ENCODE measurements around the gene THADA. TPM values are rescaled to one million over a fixed set of nuclear protein-coding genes. Genes with fewer than 3 reads are reported as not detected.

The THADA gene
- total RNA-seq, 2 experiments from 2014 or later: 26.2 to 32.2 TPM

GRCh38 chr2:43346602-43347567, 249.0 kb downstream of the THADA start:
- no peaks in the 10 kb centered on the region for H3K36me3 Mint-ChIP-seq (ENCODE audit: low read depth)
- no peak for DNase-seq
- H3K9me3 Mint-ChIP-seq: no peaks in the 10 kb centered on the region
- ChIA-PET CTCF (no interaction called here), POLR2A (interaction anchor here (0.7 kb wide), 1 partner anchor 11 kb away, joined by 3 read pairs; no protein-coding TSS in a partner anchor)
- no peak overlapping the region for H3K4me3 Mint-ChIP-seq
- no peak overlapping the region for H3K27ac Mint-ChIP-seq
- peaks cover 2% of the 10 kb centered on the region for H3K4me1 Mint-ChIP-seq
- H3K27me3 Mint-ChIP-seq: no peaks in the 10 kb centered on the region

GRCh38 chr2:43345872-43346271, 250.0 kb downstream of the THADA start:
- H3K4me1 Mint-ChIP-seq: peaks cover 2% of the 10 kb centered on the region
- ChIA-PET POLR2A (no interaction called here), CTCF (no interaction called here)
- H3K27me3 Mint-ChIP-seq: no peaks in the 10 kb centered on the region
- no peak overlapping the region for H3K4me3 Mint-ChIP-seq
- no peaks in the 10 kb centered on the region for H3K9me3 Mint-ChIP-seq
- no peak overlapping the region for H3K27ac Mint-ChIP-seq
- no peak for DNase-seq
- H3K36me3 Mint-ChIP-seq (ENCODE audit: low read depth): peaks cover 2% of the 10 kb centered on the region

GRCh38 chr2:43345391-43345813, 250.4 kb downstream of the THADA start:
- no peak for DNase-seq
- Mint-ChIP-seq H3K9me3 (no peaks in the 10 kb centered on the region), H3K4me1 (peaks cover 2% of the 10 kb centered on the region), H3K36me3 (ENCODE audit: low read depth) (peaks cover 2% of the 10 kb centered on the region), H3K27me3 (no peaks in the 10 kb centered on the region), H3K27ac (no peak overlapping the region), H3K4me3 (no peak overlapping the region)
- CTCF ChIA-PET: no interaction called here
- POLR2A ChIA-PET: no interaction called here

- peaks cover 2% of the 10 kb centered on the region for H3K36me3 Mint-ChIP-seq (ENCODE audit: low read depth)
- ChIA-PET POLR2A (no interaction called here), CTCF (no interaction called here)
- no peaks in the 10 kb centered on the region for H3K9me3 Mint-ChIP-seq
- DNase-seq: no peak
- H3K27ac Mint-ChIP-seq: no peak overlapping the region
- no peak overlapping the region for H3K4me3 Mint-ChIP-seq
- no peaks in the 10 kb centered on the region for H3K27me3 Mint-ChIP-seq
- peaks cover 2% of the 10 kb centered on the region for H3K4me1 Mint-ChIP-seq
Measured at GRCh38 chr2:43344868-43345373, 250.9 kb downstream of the THADA start.

- Mint-ChIP-seq H3K4me1 (peaks cover 2% of the 10 kb centered on the region), H3K36me3 (ENCODE audit: low read depth) (peaks cover 2% of the 10 kb centered on the region), H3K9me3 (no peaks in the 10 kb centered on the region), H3K27me3 (no peaks in the 10 kb centered on the region), H3K27ac (no peak overlapping the region), H3K4me3 (no peak overlapping the region)
- CTCF ChIA-PET: no interaction called here
- POLR2A ChIA-PET: no interaction called here
- no peak for DNase-seq
Measured at GRCh38 chr2:43343573-43344304, 252.1 kb downstream of the THADA start.

GRCh38 chr2:43341959-43342757, 253.7 kb downstream of the THADA start:
- peaks cover 5% of the 10 kb centered on the region for H3K36me3 Mint-ChIP-seq (ENCODE audit: low read depth)
- ChIA-PET POLR2A (no interaction called here), CTCF (interaction anchor here (0.6 to 1.6 kb wide), 3 partner anchors 13 to 107 kb away, joined by 3 to 5 read pairs (median 3); no protein-coding TSS in a partner anchor)
- H3K9me3 Mint-ChIP-seq: no peaks in the 10 kb centered on the region
- H3K4me1 Mint-ChIP-seq: peaks cover 2% of the 10 kb centered on the region
- DNase-seq: no peak
- no peak overlapping the region for H3K27ac Mint-ChIP-seq
- no peaks in the 10 kb centered on the region for H3K27me3 Mint-ChIP-seq
- no peak overlapping the region for H3K4me3 Mint-ChIP-seq

GRCh38 chr2:43340945-43341356, 254.9 kb downstream of the THADA start:
- Mint-ChIP-seq H3K4me3 (no peak overlapping the region), H3K9me3 (no peaks in the 10 kb centered on the region), H3K36me3 (ENCODE audit: low read depth) (peaks cover 5% of the 10 kb centered on the region), H3K4me1 (peaks cover 7% of the 10 kb centered on the region), H3K27ac (no peak overlapping the region), H3K27me3 (no peaks in the 10 kb centered on the region)
- ChIA-PET CTCF (interaction anchor here (1.4 to 1.6 kb wide), 2 partner anchors 12 to 21 kb away, joined by 4 to 5 read pairs; no protein-coding TSS in a partner anchor), POLR2A (no interaction called here)
- no peak for DNase-seq

- peaks cover 9% of the 10 kb centered on the region for H3K4me1 Mint-ChIP-seq
- no peaks in the 10 kb centered on the region for H3K9me3 Mint-ChIP-seq
- H3K27ac Mint-ChIP-seq: no peak overlapping the region
- no peak overlapping the region for H3K4me3 Mint-ChIP-seq
- POLR2A ChIA-PET: no interaction called here
- no peaks in the 10 kb centered on the region for H3K27me3 Mint-ChIP-seq
- CTCF ChIA-PET: interaction anchor here (1.4 kb wide), 1 partner anchor 21 kb away, joined by 4 read pairs; no protein-coding TSS in a partner anchor
- DNase-seq: no peak
- peaks cover 5% of the 10 kb centered on the region for H3K36me3 Mint-ChIP-seq (ENCODE audit: low read depth)
Measured at GRCh38 chr2:43340066-43340465, 255.8 kb downstream of the THADA start.

GRCh38 chr2:43333656-43334144, 262.1 kb downstream of the THADA start:
- H3K4me3 Mint-ChIP-seq: no peak overlapping the region
- POLR2A ChIA-PET: no interaction called here
- H3K36me3 Mint-ChIP-seq (ENCODE audit: low read depth): peaks cover 3% of the 10 kb centered on the region
- no peaks in the 10 kb centered on the region for H3K27me3 Mint-ChIP-seq
- no peak overlapping the region for H3K27ac Mint-ChIP-seq
- H3K4me1 Mint-ChIP-seq: peaks cover 7% of the 10 kb centered on the region
- CTCF ChIA-PET: interaction anchor here (1.1 kb wide), 1 partner anchor 24 kb away, joined by 3 read pairs; no protein-coding TSS in a partner anchor
- H3K9me3 Mint-ChIP-seq: no peaks in the 10 kb centered on the region
- no peak for DNase-seq

GRCh38 chr2:43333101-43333655, 262.7 kb downstream of the THADA start:
- Mint-ChIP-seq H3K4me1 (peaks cover 7% of the 10 kb centered on the region), H3K27me3 (no peaks in the 10 kb centered on the region), H3K36me3 (ENCODE audit: low read depth) (no peaks in the 10 kb centered on the region), H3K27ac (no peak overlapping the region), H3K9me3 (no peaks in the 10 kb centered on the region), H3K4me3 (no peak overlapping the region)
- DNase-seq: no peak
- ChIA-PET POLR2A (no interaction called here), CTCF (interaction anchor here (1.0 kb wide), 1 partner anchor 14 kb away, joined by 5 read pairs; no protein-coding TSS in a partner anchor)

GRCh38 chr2:43332653-43333052, 263.2 kb downstream of the THADA start:
- DNase-seq: no peak
- ChIA-PET POLR2A (no interaction called here), CTCF (interaction anchor here (1.0 kb wide), 1 partner anchor 14 kb away, joined by 5 read pairs; no protein-coding TSS in a partner anchor)
- no peaks in the 10 kb centered on the region for H3K9me3 Mint-ChIP-seq
- no peak overlapping the region for H3K4me3 Mint-ChIP-seq
- H3K27me3 Mint-ChIP-seq: no peaks in the 10 kb centered on the region
- peaks cover 7% of the 10 kb centered on the region for H3K4me1 Mint-ChIP-seq
- H3K27ac Mint-ChIP-seq: no peak overlapping the region
- no peaks in the 10 kb centered on the region for H3K36me3 Mint-ChIP-seq (ENCODE audit: low read depth)

GRCh38 chr2:43331422-43331821, 264.4 kb downstream of the THADA start:
- ChIA-PET POLR2A (no interaction called here), CTCF (interaction anchor here (0.6 to 0.8 kb wide), 2 partner anchors 12 to 283 kb away, joined by 3 read pairs; no protein-coding TSS in a partner anchor)
- Mint-ChIP-seq H3K4me1 (peaks cover 3% of the 10 kb centered on the region), H3K9me3 (no peaks in the 10 kb centered on the region), H3K27me3 (no peaks in the 10 kb centered on the region), H3K4me3 (no peak overlapping the region), H3K36me3 (ENCODE audit: low read depth) (peaks cover under 1% of the 10 kb centered on the region), H3K27ac (no peak overlapping the region)
- no peak for DNase-seq
